IPS-18c (cell line): ENCODE results near the gene CHP1.
"Not testable (repeated sequence)": the region's sequence is repeated elsewhere in the genome, so short reads cannot be mapped to it uniquely, and the experiment has no call there.

Source experiments
- H3K4me3 ChIP-seq: 2 replicates; pipeline ENCODE4 v1.7.0; 2013; ENCODE audit warnings: low read depth, mild to moderate bottlenecking, low read length, moderate library complexity; ENCODE audit not compliant: insufficient read depth
- H3K9me3 ChIP-seq: one replicate; pipeline ENCODE4 v1.6.1; 2013; ENCODE audit warnings: mild to moderate bottlenecking, low read length, moderate library complexity; ENCODE audit not compliant: control insufficient read depth, insufficient read depth

CHP1 gene

DNA sequence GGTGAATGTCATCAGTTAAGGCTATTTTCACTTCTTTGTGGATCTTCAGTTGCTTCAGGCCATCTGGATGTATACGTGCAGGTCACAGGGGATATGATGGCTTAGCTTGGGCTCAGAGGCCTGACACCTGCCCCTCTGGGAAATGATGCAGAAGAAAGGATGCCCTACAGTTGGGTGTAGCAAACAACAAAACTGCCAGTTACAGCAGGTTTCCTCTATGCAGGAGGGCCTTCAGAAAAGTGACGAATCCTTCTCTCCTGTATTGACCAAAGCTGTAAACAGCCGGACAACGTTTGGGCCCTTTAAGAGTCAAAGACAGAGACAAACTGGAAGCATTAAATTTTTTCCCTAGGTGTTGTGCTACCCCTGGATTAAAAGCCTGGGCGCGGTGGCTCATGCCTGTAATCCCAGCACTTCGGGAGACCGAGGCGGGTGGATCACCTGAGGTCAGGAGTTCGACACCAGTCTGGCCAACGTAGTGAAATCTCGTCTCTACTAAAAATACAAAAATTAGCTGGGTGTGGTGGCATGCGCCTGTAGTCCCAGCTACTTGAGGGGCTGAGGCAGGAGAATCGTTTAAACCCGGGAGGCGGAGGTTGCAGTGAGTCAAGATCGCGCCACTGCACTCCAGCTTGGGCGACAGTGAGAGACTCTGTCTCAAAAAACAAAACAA is 52.0 kb downstream of the CHP1 start:
- H3K9me3 ChIP-seq: not testable (repeated sequence)
- peak overlapping the region; percentile 36; the same call in 1 of the 2 replicates for H3K4me3 ChIP-seq

DNA sequence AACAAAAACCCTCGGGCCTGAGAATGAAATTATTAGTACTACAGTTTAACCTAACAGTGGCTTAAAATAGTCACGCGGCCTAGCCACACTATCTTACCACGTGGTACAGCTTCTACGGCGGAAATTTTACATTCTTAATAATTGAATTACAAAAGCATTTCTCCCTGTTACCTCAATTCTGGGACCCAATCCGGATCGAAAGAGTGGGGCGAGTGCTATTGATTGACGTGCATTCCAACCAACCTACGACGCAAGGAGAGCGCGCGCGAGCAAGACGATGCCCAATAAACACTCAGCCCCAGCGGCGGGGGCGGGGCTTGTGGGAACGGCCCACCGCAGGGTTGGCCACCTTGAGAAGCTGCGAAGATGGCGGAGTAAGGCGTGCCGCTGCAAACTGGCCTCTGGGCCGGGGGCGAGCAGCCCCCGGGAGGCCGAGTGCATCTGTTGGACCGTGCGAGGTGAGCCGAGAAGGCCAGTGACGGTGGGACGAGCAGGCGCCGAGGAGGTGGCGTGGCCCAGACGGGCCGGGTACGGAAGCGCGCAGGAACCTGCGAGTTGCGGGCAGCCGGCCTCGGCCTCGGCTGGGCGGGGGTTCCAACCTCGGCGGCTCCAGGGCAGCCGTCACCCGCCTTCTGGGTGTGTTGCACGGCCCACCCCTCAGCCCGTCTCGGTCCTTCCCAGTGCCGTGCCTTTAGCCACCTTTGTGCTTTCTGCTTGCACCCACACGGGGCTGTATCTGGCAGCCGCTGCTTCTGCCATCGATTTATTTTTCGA is 52.8 kb downstream of the CHP1 start:
- Histone ChIP-seq H3K9me3 (peaks cover 2% of the 10 kb centered on the region), H3K4me3 (peak overlapping the region; percentile 95)

DNA sequence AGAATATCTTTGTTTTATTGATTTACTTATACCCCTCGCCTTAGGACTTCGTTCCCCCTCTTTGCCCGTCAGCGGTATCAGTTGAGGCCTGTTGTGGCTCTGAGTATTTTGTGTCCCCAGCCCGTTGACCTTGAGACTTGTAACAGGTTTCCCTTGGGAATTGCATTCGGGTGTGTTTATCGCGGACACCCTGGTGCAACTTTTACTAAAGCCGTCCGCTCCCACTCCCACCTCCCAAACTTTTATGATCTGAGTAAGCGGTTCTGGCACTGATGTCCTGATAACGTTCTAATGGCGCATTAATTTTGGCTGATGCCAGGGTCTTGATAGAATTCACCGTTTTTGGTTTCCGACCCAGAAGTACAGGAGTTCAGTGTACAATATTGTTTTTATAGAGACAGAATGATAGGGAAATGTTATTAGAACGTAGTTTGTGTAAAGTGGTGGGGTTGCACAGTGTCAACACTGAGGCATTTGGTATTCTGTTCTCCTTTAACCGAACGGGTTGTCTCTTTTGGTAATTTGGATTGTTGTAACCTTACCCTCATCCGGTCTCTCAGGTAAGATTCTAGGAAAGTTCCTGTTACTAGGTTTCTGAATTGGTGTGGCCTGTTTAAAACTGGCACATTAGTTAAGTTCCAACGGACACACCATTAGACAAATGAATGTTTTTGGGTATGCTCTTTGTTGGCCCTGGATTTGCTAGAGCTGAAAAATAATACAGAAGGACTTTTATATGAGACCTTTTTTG is 53.5 kb downstream of the CHP1 start:
- H3K4me3 ChIP-seq: peak overlapping the region; percentile 95
- peaks cover 2% of the 10 kb centered on the region for H3K9me3 ChIP-seq

DNA sequence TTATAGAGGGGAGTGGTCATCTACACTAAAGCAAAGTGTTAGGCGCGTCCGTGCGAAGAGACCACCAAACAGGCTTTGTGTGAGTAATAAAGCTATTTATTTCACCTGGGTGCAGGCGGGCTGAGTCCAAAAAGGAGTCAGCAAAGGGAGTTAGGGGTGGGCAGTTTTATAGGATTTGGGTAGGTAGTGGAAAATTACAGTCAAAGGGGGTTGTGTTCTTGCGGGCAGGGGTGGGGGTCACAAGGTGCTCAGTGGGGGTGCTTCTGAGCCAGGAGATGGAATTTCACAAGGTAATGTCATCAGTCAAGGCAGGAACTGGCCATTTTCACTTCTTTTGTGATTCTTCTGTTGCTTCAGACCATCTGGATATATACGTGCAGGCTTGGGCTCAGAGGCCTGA is 54.2 kb downstream of the CHP1 start:
- Histone ChIP-seq H3K9me3 (peaks cover 2% of the 10 kb centered on the region), H3K4me3 (peak overlapping the region; percentile 95)

DNA sequence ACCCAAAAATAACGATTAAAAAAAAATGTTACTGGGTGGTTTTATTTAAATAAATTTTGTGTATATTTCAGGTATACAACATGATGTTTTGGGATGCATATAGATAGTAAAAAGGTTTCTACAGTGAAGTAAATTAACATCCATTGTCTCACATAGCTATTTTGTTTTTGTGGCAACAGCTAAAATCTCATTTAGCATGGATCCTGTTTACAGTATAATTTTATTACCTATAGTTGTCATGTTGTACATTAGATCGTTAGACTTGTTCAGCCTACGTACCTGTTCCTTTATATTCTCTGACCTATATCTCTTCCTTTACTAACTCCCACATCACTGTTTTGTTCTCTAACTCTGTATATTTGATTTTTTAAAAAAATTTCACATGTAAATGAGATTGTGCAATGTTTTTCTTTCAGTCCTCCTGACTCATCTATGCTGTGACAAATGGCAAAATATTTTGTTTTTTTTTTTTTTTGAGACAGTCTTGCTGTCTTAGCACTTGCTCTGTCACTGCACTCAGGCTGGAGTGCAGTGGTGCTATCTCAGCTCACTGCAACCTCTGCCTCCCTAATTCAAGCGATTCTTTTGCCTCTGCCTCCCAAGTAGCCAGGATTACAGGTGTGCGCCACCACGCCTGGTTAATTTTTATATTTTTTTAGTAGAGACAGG is 55.7 kb downstream of the CHP1 start:
- H3K4me3 ChIP-seq: no peak overlapping the region
- H3K9me3 ChIP-seq: peaks cover 2% of the 10 kb centered on the region

DNA sequence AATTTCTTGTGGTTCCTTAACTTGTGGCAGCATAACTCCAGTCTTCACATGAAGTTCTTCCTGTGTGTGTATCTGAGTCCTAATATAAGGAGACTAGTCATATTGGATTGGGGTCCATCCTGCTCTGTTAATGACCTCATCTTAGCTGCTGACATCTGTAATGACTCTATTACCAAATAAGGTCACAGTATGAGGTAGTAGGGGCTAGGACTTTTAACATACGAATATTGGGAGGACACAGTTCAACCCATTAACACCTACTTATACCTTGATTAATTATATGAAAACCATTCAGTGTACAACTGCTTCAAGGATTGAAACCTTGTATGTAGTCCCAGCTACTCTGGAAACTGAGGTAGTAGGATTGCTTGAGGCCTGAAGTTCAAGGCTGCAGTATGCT is 57.4 kb downstream of the CHP1 start:
- Histone ChIP-seq H3K9me3 (peaks cover 2% of the 10 kb centered on the region), H3K4me3 (no peak overlapping the region)

DNA sequence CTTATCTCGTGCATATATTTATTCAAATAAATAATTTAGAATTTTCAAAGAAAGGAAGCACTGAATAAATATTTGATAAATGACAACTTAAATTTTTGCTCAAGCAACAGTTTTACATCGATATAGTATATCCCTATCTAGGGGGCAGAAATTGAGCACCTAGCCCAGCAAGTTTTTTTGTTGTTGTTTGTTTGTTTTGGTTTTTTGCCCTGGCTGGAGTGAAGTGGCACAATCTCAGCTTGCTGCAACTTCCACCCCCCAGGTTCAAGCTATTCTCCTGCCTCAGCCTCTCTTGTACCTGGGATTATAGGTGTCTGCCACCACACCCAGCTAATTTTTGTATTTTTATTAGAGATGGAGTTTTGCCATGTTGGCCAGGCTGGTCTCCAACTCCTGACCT is 58.9 kb downstream of the CHP1 start:
- peaks cover 2% of the 10 kb centered on the region for H3K9me3 ChIP-seq
- H3K4me3 ChIP-seq: no peak overlapping the region

DNA sequence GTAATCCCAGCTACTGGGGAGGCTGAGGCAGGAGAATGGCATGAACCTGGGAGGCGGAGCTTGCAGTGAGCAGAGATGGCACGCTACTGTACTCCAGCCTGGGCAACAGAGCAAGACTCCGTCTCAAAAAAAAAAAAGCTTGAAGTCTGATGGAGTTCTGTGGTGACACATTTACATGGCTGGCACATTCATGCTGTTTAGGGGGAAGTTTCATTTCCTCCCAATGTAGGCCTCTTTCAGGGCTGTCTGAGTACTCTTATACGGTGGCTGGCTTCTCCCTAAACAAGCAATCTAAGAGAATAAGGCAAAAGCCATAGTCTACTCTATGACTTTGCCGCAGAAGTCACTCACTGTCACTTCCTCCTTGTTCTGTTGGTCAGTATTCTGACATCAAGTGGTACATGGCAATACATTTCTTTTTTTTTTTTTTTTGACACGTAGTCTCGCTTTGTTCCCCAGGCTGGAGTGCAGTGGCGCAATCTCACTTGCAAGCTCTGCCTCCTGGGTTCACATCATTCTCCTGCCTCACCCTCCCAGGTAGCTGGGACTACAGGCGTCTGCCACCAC is 60.1 kb downstream of the CHP1 start:
- no peaks in the 10 kb centered on the region for H3K9me3 ChIP-seq
- no peak overlapping the region for H3K4me3 ChIP-seq

DNA sequence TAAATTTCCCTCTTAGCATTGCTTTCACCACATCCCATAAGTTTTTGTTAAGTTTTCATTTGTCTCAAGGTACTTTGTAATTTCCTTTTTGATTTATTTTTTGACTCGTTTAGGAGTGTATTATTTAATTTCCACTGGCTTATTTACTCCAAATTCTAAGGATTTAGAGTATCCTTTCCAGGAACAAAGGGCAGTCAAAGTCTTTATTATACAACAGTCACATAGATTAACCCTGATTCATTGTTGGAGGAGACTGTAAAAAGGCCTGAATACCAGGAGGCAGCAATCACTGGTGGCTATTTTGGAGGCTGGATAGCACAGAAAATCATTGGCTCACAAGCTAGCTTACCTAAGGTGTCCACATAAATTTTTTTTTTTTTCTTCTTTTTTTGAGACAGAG is 61.5 kb downstream of the CHP1 start:
- no peak overlapping the region for H3K4me3 ChIP-seq
- H3K9me3 ChIP-seq: no peaks in the 10 kb centered on the region

DNA sequence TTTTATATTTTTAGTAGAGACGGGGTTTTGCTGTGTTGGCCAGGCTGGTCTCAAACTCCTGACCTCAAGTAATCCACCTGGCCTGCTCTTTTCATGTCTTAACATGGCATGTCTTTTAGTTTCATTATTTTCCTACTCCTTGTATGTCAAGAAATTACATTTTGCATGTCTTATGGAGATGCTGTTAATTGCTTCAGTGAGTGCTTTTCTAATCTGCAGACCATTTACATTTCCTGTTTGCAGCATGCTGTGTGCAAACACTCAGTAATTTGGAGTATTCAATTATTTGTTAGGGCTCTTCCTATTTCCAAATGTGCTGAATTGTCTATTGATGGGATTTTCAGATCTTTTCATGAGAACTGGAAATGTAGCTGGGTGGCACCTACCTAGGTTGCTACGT is 70.1 kb downstream of the CHP1 start:
- not testable (repeated sequence) for H3K9me3 ChIP-seq, H3K4me3 ChIP-seq

DNA sequence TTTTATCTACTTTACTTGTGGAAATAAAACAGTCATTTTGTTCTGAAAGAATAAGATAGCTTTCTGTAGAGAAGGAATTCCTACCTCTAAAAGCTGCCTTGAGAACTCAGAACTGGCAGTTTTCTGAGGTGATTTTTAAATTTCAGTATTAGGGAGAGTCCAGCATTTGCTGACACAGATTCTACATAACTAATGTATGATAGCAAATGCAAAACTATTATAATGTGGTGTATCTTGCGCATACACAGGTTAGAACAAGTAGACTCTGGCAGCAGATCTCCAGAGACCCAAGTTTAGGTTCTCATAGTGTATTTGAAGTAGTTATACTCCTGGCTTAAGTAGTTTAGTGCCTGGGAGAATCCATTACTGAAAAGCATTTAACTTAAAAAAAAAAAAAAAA is 70.5 kb downstream of the CHP1 start:
- Histone ChIP-seq H3K9me3 (no peaks in the 10 kb centered on the region), H3K4me3 (no peak overlapping the region)

DNA sequence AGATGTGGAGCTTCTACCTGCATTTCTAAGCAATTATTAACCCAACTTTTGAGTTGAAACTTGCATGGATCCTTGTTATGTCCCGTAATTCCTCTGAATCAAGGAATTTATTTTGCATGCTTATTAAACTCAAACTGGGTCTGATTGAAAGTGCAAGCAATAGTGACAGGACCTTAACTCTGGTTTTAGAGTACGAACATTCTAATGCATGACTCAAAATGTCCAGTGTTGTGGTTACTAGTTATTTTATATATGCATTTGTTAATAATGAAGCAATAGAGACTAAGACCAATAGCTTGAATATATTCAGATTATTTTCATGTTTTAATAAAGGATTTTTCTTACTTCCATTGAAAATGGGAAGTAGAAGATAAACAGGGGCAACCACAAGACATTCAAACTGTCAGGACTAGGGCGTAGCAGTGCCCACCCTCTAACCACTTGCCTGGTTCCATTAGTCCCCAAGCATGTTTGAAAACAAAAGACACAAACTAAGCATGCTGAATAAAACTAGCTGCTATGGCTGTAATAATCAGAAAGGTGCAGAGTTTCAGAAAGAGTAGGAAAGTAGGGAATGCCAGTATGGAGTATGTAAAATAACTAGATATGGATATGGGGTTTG is 73.2 kb downstream of the CHP1 start:
- H3K9me3 ChIP-seq: no peaks in the 10 kb centered on the region
- no peak overlapping the region for H3K4me3 ChIP-seq

DNA sequence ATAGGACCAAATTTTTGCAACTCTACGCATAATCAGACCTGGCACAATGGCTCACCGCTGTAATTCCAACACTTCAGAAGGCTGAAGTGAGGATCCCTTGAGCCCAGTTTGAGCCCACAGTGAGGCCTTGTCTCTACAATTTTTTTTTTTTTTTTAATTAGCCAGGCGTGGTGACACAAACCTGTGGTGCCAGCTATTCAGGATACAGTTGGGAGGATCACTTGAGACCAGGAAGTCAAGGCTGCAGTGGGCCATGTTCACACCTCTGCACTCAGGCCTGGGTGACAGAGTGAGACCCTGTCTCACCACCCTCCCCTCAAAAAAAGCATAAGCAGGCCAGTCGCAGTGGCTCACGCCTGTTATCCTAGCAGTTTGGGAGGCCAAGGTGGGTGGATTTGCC is 76.6 kb downstream of the CHP1 start:
- Histone ChIP-seq H3K9me3 (no peaks in the 10 kb centered on the region), H3K4me3 (no peak overlapping the region)

DNA sequence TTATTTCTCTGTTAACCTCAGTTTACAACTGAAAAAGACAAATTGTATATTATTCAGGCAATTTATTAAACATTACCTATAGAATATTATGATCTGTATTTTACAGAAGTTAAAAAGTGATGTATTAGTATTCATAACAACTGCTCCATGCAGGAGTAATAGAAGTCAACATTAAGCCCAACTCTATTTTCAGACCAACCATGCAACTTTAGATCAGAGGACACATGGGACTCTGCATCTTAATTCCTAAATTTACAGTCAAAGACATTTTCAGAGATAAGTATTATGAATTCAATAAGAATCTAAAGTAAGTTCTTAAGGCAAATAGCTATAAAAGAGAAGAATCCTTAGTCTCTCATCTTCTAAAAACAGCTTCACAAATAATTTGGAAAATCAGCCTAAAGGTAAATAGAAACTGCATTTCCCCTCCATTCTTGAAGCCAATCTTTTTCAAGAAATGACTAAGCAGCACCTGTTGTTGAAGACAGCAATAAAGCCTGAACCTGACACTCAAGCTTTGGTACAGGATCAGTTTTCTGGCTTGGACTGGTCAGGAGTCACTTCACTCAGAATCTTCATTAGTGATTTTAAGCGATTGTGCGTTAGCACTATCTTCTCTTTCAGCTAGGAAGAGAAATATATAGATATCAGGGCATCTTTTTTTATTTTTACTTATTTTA is 78.3 kb downstream of the CHP1 start:
- Histone ChIP-seq H3K9me3 (no peaks in the 10 kb centered on the region), H3K4me3 (no peak overlapping the region)

DNA sequence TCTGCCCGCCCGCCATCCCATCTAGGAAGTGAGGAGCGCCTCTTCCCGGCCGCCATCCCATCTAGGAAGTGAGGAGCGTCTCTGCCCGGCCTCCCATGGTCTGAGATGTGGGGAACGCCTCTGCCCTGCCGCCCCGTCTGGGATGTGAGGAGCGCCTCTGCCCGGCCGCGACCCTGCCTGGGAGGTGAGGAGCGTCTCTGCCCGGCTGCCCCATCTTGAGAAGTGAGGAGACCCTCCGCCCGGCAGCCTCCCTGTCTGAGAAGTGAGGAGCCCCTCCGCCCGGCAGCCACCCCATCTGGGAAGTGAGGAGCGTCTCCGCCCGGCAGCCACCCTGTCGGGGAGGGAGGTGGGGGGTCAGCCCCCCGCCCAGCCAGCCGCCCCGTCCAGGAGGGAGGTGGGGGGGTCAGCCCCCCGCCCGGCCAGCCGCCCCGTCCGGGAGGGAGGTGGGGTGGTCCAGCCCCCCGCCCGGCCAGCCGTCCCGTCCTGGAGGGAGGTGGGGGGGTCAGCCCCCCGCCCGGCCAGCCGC is 89.8 kb downstream of the CHP1 start:
- H3K4me3 ChIP-seq, H3K9me3 ChIP-seq: not testable (repeated sequence)

DNA sequence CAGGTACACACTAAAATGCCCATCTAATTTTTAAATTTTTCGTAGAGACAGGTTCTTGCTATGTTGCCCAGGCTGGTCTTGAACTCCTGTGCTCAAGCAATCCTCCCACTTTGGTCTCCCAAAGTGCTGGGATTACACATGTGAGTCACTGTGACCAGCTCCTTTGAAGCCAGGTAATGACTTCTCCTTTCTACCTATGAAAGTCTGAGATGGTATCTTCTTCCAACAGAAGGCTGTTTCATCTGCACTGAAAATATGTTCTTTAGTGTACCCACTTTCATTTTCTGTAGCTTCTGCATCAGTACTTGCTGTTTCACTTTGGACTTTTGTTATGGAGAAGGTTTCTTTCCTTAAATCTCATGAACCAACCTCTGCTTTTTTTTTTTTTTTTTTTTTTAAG is 92.5 kb downstream of the CHP1 start:
- Histone ChIP-seq H3K9me3 (no peaks in the 10 kb centered on the region), H3K4me3 (no peak overlapping the region)
